ENCODE data around the gene JARID2.
A peak's percentile ranks its signal among the peaks of the same experiment; 100 is the strongest.

Gene JARID2

DNA sequence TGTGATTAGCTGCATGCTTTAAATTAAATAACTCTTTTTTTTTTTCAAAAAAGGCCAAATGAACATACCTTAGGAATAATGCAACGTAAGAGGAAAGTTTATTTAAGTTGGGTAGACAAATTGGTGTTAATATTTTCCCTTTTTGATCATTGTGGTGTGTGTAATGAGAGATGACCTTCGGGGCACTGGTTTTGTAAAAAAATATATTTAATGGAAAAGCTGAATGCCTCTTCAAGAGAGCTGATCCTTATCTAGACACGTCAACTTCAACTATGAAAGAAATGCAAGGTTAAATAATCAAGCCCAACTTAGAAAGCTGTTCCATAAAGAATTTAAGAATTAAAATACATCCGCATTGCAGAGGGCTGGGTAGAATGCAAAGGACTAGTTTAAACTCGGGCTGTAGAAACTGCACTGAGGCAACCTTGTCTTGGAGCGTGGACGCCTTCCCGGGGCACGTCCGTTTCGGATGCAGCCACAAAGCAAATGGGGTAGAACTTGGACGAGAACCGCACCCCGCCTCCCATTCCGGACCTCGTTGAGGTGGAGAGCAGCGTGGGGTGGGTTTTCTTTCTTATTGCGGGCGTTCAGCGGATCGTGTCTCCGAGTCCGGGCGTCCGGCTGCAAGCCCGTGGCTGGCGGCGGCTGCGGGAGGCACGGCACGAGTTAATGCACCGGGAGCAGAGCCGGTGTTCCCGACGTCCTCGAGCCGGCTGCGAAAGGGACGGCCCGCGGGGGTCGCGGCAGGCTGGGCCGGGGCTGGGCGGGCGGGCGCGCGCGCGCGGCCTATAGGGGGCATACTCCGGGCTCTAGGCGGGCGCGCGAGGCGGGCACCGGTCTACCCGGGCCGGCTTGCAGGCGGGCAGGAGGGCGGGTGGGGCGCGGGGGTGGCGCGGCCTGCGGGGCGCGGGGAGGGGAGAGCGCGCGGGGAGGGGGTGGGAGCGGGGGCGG lies 1.9 kb downstream of the JARID2 start:
- peak; percentile 24 to 86 for DNase-seq

- DNase-seq: peak; percentile 87 to 98
These were observed 2.8 kb downstream of the JARID2 start for GRCh38 chr6:15248451-15249370.

DNA sequence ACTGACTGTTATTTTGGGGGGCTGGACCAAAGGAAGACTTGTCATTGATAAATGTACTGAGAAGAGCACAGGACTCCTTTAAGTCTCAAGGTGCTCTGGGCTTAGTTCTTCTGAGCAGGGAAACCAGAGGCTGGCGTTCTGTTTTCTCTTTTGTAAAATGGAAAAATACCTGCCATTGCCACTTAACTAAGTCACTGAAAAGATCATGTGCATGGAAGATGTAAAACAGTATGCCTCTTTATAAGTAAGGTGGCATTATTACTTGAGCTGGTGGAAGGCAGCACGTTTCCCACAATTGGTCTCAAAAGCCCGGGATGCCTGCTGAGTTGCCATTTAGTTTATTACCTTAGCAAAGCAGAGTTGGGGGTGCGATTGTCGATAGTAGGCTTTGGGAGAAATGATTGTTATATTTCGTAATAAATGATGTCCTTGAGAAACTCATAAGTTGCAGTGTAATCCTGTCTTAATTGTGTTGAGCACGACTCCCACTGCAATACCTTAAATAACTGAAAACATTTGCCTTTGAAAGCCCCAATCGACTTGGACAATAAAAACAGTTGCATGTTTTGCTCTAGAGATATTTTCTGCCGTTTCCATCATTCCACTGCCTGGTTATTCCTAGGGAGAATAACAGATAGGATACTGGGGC lies 3.6 kb downstream of the JARID2 start:
- DNase-seq: peak in 1 of 2 experiments; percentile 51

- DNase-seq: no peak
These were observed 4.6 kb downstream of the JARID2 start for GRCh38 chr6:15250187-15251168.

DNA sequence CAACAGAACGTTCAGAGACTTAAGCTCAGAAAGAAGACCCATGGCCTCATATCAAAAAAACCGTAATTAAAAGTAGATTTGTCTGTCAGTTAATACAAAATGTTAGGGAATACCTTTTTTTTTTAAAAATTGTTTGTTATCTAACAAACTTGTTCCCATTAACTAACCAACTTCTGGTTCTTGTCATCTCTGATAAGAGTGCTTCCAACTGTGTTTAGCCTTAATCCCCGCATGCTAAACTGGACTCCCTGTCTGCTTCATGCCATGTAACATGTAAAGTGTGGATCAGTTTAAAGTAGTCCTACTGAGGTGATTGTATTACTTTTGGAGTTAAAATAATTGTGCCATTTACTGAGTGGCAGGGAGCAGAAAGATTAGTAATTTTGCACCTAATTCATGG lies 6.3 kb downstream of the JARID2 start:
- DNase-seq: no peak

GRCh38 chr6:15253203-15254022 lies 7.5 kb downstream of the JARID2 start:
- DNase-seq: no peak

DNA sequence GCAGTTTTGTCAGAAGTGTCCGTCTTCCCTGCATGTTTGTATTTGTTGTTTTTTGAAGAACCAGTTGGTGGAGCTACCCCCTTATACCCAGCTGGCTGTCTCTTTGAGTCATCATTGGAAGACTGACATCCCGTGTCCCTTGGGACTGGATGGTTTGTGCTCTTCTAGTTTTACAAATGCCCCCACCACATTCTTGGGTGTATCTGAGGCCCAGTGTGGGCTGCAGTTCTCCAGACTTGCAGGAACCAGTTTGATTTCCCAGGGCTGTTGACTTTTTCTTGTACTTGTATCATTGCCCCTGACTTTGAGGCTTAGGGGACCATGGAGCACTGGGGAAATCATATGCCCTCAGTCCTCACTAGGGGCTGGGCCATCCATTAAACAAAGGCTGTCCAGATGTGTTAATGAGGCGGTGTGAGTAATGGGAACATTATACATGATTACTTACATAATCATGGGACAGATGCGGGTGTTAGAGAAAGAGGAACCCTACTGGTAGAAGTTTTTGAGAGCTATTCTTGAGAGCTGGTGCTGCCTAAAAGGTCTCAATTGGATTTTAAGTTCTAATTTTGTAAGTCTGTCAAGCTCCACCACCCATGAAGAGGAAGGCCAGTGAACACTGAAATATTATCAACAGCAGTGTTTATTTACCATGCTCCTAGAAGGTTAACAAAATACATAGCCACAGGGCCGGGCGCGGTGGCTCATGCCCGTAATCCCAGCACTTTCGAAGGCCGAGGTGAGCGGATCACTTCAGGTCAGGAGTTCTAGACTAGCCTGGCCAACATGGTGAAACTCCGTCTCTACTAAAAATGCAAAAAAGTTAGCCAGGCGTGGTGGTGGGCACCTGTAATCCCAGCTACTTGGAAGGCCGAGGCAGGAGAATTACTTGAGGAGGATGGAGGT lies 8.5 kb downstream of the JARID2 start:
- peak in 1 of 2 experiments; percentile 23 for DNase-seq

GRCh38 chr6:15255481-15255880 lies 9.6 kb downstream of the JARID2 start:
- DNase-seq: no peak

DNA sequence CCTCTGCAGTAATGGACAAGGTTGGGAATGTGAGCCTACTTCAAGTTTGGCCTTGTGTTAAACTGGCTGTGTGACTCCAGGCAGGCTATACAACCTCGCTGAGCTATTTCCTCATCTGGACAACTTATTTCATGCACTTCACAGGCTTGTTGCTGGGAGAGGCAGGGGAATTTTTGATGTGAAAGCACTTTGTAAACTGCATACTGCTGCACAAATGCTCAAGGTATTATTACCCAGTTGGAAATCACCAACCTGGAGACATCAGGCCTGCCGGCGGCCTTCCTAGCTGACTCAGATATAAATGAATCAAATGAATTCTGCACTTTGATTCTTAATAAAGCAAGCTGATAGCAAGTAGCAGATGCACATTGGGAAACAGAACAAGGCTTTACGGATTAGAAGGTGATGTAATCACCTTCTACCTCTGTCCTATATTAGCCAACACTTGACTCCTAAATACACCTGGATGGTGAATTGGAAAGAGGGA lies 10.1 kb downstream of the JARID2 start:
- no peak for DNase-seq

- no peak for DNase-seq
These were observed 10.8 kb downstream of the JARID2 start for GRCh38 chr6:15256538-15257271.

GRCh38 chr6:15257357-15258132 lies 11.7 kb downstream of the JARID2 start:
- DNase-seq: no peak

GRCh38 chr6:15259766-15260098 lies 13.9 kb downstream of the JARID2 start:
- no peak for DNase-seq

GRCh38 chr6:15260099-15260821 lies 14.4 kb downstream of the JARID2 start:
- DNase-seq: no peak

- no peak for DNase-seq
These were observed 18.0 kb downstream of the JARID2 start for GRCh38 chr6:15263780-15264374.

- DNase-seq: no peak
These were observed 18.5 kb downstream of the JARID2 start for GRCh38 chr6:15264412-15264811.

GRCh38 chr6:15264902-15265761 lies 19.3 kb downstream of the JARID2 start:
- peak in 1 of 2 experiments; percentile 53 for DNase-seq
